CD14-positive monocyte (primary cell): ENCODE measurements around the gene SLX9. TPM values are rescaled to one million over a fixed set of nuclear protein-coding genes. Genes with fewer than 3 reads are reported as not detected.
A peak's percentile ranks its signal among the peaks of the same experiment; 100 is the strongest.

Experiments
- DNase-seq, 3 donors: peaks; one replicate each; pipeline ENCODE4 v3.0.0-alpha.2; 2011 to 2022
- H2AFZ ChIP-seq: 2 replicates; pipeline ENCODE4 v1.6.0; 2012; ENCODE audit warnings: mild to moderate bottlenecking, low read depth, low read length, inconsistent platforms; ENCODE audit not compliant: insufficient read depth, poor library complexity, severe bottlenecking
- H3K27ac ChIP-seq, 2 donors: 1 replicate in 1 of 2; 2 replicates in 1 of 2; pipeline ENCODE4 v1.5.1; 2012 to 2013; ENCODE audit warnings: low read length in 2 of 2, control low read depth in 1 of 2, inconsistent platforms in 1 of 2, low read depth in 1 of 2, mild to moderate bottlenecking in 1 of 2
- H3K27me3 ChIP-seq, 2 donors: one replicate each; pipeline versions ENCODE4 v1.6.0 to v1.6.1; 2011 to 2013; ENCODE audit warnings: low read length in 2 of 2; ENCODE audit not compliant: control insufficient read depth in 2 of 2, insufficient read depth in 2 of 2
- H3K36me3 ChIP-seq, 2 donors: replicated peaks in 1 of 2; 1 replicate in 1 of 2; 2 replicates in 1 of 2; pipeline versions ENCODE4 v1.5.1 to v1.6.1; 2012 to 2013; ENCODE audit warnings: low read length in 2 of 2, control low read depth in 1 of 2, inconsistent platforms in 1 of 2, mild to moderate bottlenecking in 1 of 2; ENCODE audit not compliant: insufficient read depth in 2 of 2, control insufficient read depth in 1 of 2
- H3K4me1 ChIP-seq, 2 donors: 1 replicate in 1 of 2; 2 replicates in 1 of 2; pipeline versions ENCODE4 v1.5.1 to v1.6.1; 2012 to 2013; ENCODE audit warnings: low read length in 2 of 2, control low read depth in 1 of 2, inconsistent platforms in 1 of 2, mild to moderate bottlenecking in 1 of 2, moderate library complexity in 1 of 2; ENCODE audit not compliant: insufficient read depth in 2 of 2, control insufficient read depth in 1 of 2
- H3K4me2 ChIP-seq: replicated peaks from 2 replicates; pipeline ENCODE3; 2012; ENCODE audit warnings: low read length, moderate library complexity, mild to moderate bottlenecking; ENCODE audit not compliant: poor library complexity, severe bottlenecking; ENCODE audit errors: extremely low read depth
- H3K4me3 ChIP-seq, 3 experiments: fragments of 200-600 bp in 1 of 3; sonication (generic) in 1 of 3; replicated peaks in 1 of 3; 1 replicate in 2 of 3; 2 replicates in 1 of 3; pipeline ENCODE4 v1.5.1; 2011 to 2013; ENCODE audit warnings: low read length in 3 of 3, mild to moderate bottlenecking in 3 of 3, control low read depth in 2 of 3, low read depth in 2 of 3, inconsistent platforms in 1 of 3, moderate library complexity in 1 of 3
- H3K79me2 ChIP-seq: 2 replicates; pipeline ENCODE4 v1.6.0; 2012; ENCODE audit warnings: mild to moderate bottlenecking, control low read depth, inconsistent platforms, low read length, moderate library complexity; ENCODE audit not compliant: insufficient read depth
- H3K9ac ChIP-seq: 2 replicates; pipeline ENCODE4 v1.6.0; 2017; ENCODE audit warnings: low read length, mild to moderate bottlenecking; ENCODE audit not compliant: insufficient read depth, poor library complexity, severe bottlenecking
- H3K9me3 ChIP-seq, 2 donors: replicated peaks in 1 of 2; 1 replicate in 1 of 2; 2 replicates in 1 of 2; pipeline versions ENCODE4 v1.5.1 to v1.6.1; 2012 to 2013; ENCODE audit warnings: low read length in 2 of 2, control low read depth in 1 of 2; ENCODE audit not compliant: control insufficient read depth in 1 of 2, insufficient read depth in 1 of 2
- H4K20me1 ChIP-seq: 2 replicates; pipeline ENCODE4 v1.6.0; 2012; ENCODE audit warnings: mild to moderate bottlenecking, low read length, control low read depth, moderate library complexity; ENCODE audit not compliant: insufficient read depth
- H3K27ac Mint-ChIP-seq, 7 donors: one replicate each; pipeline ENCODE4 v1.8.0; 2020; ENCODE audit warnings: mild to moderate bottlenecking in 7 of 7, mixed read lengths in 7 of 7, moderate library complexity in 6 of 7, inconsistent platforms in 2 of 7
- H3K27me3 Mint-ChIP-seq, 3 donors: one replicate each; pipeline ENCODE4 v1.8.0; 2021 to 2022; ENCODE audit warnings: low read depth in 3 of 3, mild to moderate bottlenecking in 3 of 3, mixed read lengths in 3 of 3, moderate library complexity in 3 of 3, inconsistent platforms in 1 of 3
- H3K36me3 Mint-ChIP-seq, 2 donors: one replicate each; pipeline ENCODE4 v1.8.0; 2020; ENCODE audit warnings: mixed read lengths in 2 of 2, inconsistent platforms in 1 of 2, mild to moderate bottlenecking in 1 of 2
- H3K4me1 Mint-ChIP-seq: one replicate; pipeline ENCODE4 v1.8.0; 2020; ENCODE audit warnings: mild to moderate bottlenecking, mixed read lengths
- H3K4me3 Mint-ChIP-seq, 2 donors: one replicate each; pipeline ENCODE4 v1.8.0; 2020; ENCODE audit warnings: mild to moderate bottlenecking in 2 of 2, mixed read lengths in 2 of 2, moderate library complexity in 1 of 2
- H3K9me3 Mint-ChIP-seq, 7 donors: one replicate each; pipeline ENCODE4 v1.8.0; 2020 to 2022; ENCODE audit warnings: mixed read lengths in 7 of 7, mild to moderate bottlenecking in 6 of 7, moderate library complexity in 6 of 7, inconsistent platforms in 2 of 7
- CTCF ChIP-seq: fragments of 200-600 bp; IDR thresholded peaks from one replicate; pipeline ENCODE4 v1.8.0; 2022; ENCODE audit warnings: antibody characterized with exemption, mild to moderate bottlenecking
- WGBS: methylation state at CpG from one replicate; pipeline ENCODE4 v1.1.5; 2013; ENCODE audit warnings: missing lambda C conversion rate; ENCODE audit not compliant: insufficient coverage; 5-methylcytosine and 5-hydroxymethylcytosine counted together
- intact Hi-C, 2 donors: fragments of 100-400 bp; cut with micrococcal nuclease; formaldehyde crosslinking; loops; one replicate each; pipeline versions ENCODE4 v1.15.0 to v1.15.1; 2023
- polyA plus RNA-seq, 3 donors: library from polyadenylated mRNA; depleted of rRNA in 1 of 3; unstranded in 2 of 3; stranded (reverse) in 1 of 3; fragments of 300-500 nt in 2 of 3; fragments of >200 nt in 1 of 3; fragmentation: Illumina TruSeq in 2 of 3; gene quantifications; 1 replicate in 2 of 3; 2 replicates in 1 of 3; pipeline ENCODE4 v1.2.3, GENCODE V29; 2012 to 2021

The SLX9 gene
- polyA plus RNA-seq, 3 donors = 7.5 to 9.0 (median 9.0) TPM

- peaks cover 94 to 96% of the 10 kb centered on the region in 2 donors for H3K4me1 ChIP-seq
- H3K27me3 ChIP-seq = no peaks in the 10 kb centered on the region
- no peaks in the 10 kb centered on the region for H3K9me3 ChIP-seq
- Mint-ChIP-seq H3K27ac (peak overlapping the region; percentile 92 to 99 (median 97)), H3K36me3 (peaks cover 0 to 11% of the 10 kb centered on the region in 2 donors), H3K9me3 (peaks cover 0 to 3% (median 0%) of the 10 kb centered on the region in 7 donors), H3K27me3 (peaks cover 0 to 2% (median 0%) of the 10 kb centered on the region in 3 donors), H3K4me1 (peaks cover 93% of the 10 kb centered on the region), H3K4me3 (peak overlapping the region; percentile 63 to 81)
- intact Hi-C loops = loop anchor here (2.0 to 5.0 kb wide), 2 partner anchors 43 to 47 kb away; no protein-coding TSS in a partner anchor
- H3K9ac ChIP-seq = peak overlapping the region; percentile 5
- peaks cover 81% of the 10 kb centered on the region for H3K79me2 ChIP-seq
- peak overlapping the region in 1 of 3 experiments; percentile 98 for H3K4me3 ChIP-seq
- TF ChIP-seq CTCF = no peak
- no peak for DNase-seq
- H3K27ac ChIP-seq = peak overlapping the region; percentile 79 to 87
- peaks cover 3% of the 10 kb centered on the region for H4K20me1 ChIP-seq
- no peak overlapping the region for H2AFZ ChIP-seq
- H3K4me2 ChIP-seq = peak overlapping the region; percentile 87
- WGBS = 83% methylated on average over 1 of the region's 1 CpG
- no peaks in the 10 kb centered on the region for H3K36me3 ChIP-seq
Measured at GRCh38 chr21:44925378-44925755, 14.5 kb upstream of the SLX9 start.

GRCh38 chr21:44926331-44927101 is 13.3 kb upstream of the SLX9 start:
- Histone ChIP-seq H3K27ac (peak overlapping the region; percentile 79 to 84), H3K4me3 (peak overlapping the region in 2 of 3 experiments; percentile 74 to 81), H3K4me2 (peak overlapping the region; percentile 88), H2AFZ (peak overlapping the region; percentile 57), H3K79me2 (peaks cover 74% of the 10 kb centered on the region), H3K27me3 (no peaks in the 10 kb centered on the region), H4K20me1 (no peaks in the 10 kb centered on the region), H3K9ac (peak overlapping the region; percentile 66), H3K4me1 (peaks cover 98 to 100% of the 10 kb centered on the region in 2 donors), H3K36me3 (no peaks in the 10 kb centered on the region), H3K9me3 (no peaks in the 10 kb centered on the region)
- Mint-ChIP-seq H3K27me3 (peaks cover 0 to 2% (median 0%) of the 10 kb centered on the region in 3 donors), H3K4me1 (peaks cover 96% of the 10 kb centered on the region), H3K27ac (peak overlapping the region; percentile 92 to 99 (median 95)), H3K9me3 (peaks cover 0 to 3% (median 0%) of the 10 kb centered on the region in 7 donors), H3K4me3 (peak overlapping the region; percentile 83 to 93), H3K36me3 (peaks cover 0 to 11% of the 10 kb centered on the region in 2 donors)
- DNase-seq = peak in 2 of 3 donors; percentile 53 to 69
- intact Hi-C loops = loop anchor here in 1 of 2 donors (5.0 kb wide), 1 partner anchor 44 kb away; no protein-coding TSS in a partner anchor
- 9% methylated on average over 19 of the region's 24 CpGs for WGBS
- no peak for TF ChIP-seq CTCF
